NCI-H345 treated with DMSO at 0.1 percent for 48 hours (cell line): ENCODE results near the gene S100A12.

ENCODE experiments used
- DNase-seq: peaks from one replicate; lab custom pipeline; 2025; ENCODE audit not compliant: unreplicated experiment; lab: John Stamatoyannopoulos, UW

The S100A12 gene

GRCh38 chr1:153337980-153338853 is 37.2 kb downstream of the S100A12 start:
- DNase-seq: no peak

- DNase-seq: no peak
Observed at GRCh38 chr1:153336650-153337049, 38.8 kb downstream of the S100A12 start.

- no peak for DNase-seq
Observed at GRCh38 chr1:153333902-153334301, 41.5 kb downstream of the S100A12 start.

- no peak for DNase-seq
Observed at GRCh38 chr1:153324912-153325311, 50.5 kb downstream of the S100A12 start.
